Ascending aorta (tissue), 2 donors: ENCODE results near the gene LAIR2. TPM values are rescaled to one million over a fixed set of nuclear protein-coding genes. Genes with fewer than 3 reads are reported as not detected.
"Not testable (repeated sequence)": the region's sequence is repeated elsewhere in the genome, so short reads cannot be mapped to it uniquely, and the experiment has no call there.

ENCODE experiments used
- DNase-seq, 2 donors: peaks; one replicate each; pipeline ENCODE4 v3.0.0-alpha.2; 2019; ENCODE audit warnings: low spot score in 2 of 2
- H3K27ac ChIP-seq, 2 donors: fragments of 200-600 bp; sonication (generic); one replicate each; pipeline ENCODE4 v1.5.1; 2016 to 2017; ENCODE audit warnings: mild to moderate bottlenecking in 1 of 2
- H3K27me3 ChIP-seq: fragments of 200-600 bp; sonication (generic); one replicate; pipeline ENCODE4 v1.5.1; 2017
- H3K36me3 ChIP-seq, 2 donors: fragments of 200-600 bp; sonication (generic); one replicate each; pipeline ENCODE4 v1.5.1; 2016
- H3K4me1 ChIP-seq, 2 donors: fragments of 200-600 bp; sonication (generic); one replicate each; pipeline ENCODE4 v1.5.1; 2016 to 2017; ENCODE audit warnings: mild to moderate bottlenecking in 1 of 2
- H3K4me3 ChIP-seq, 2 donors: fragments of 200-600 bp; sonication (generic); one replicate each; pipeline ENCODE4 v1.5.1; 2016 to 2017; ENCODE audit warnings: mild to moderate bottlenecking in 1 of 2
- H3K9me3 ChIP-seq, 2 donors: fragments of 200-600 bp; sonication (generic); one replicate each; pipeline ENCODE4 v1.5.1; 2016
- intact Hi-C: fragments of 100-400 bp; cut with DNase I; formaldehyde crosslinking; loops from one replicate; pipeline ENCODE4 v1.15.1; 2023
- total RNA-seq: library from RNA; depleted of rRNA; stranded (reverse); fragments of >200 nt; gene quantifications from one replicate; pipeline ENCODE4 v1.1.0, GENCODE V29; 2016
- TF ChIP-seq, protein P1 (sequence below), 3 experiments: fragments of 200-600 bp in 2 of 3; fragments of 450-650 bp in 1 of 3; sonication (generic) in 2 of 3; IDR thresholded peaks; one replicate each; pipeline ENCODE4 v1.5.1; 2016 to 2019; ENCODE audit warnings: antibody characterized with exemption in 3 of 3, mild to moderate bottlenecking in 1 of 3, moderate library complexity in 1 of 3

LAIR2 gene
- total RNA-seq, 1 donor from 2014 or later, result not detected

DNA sequence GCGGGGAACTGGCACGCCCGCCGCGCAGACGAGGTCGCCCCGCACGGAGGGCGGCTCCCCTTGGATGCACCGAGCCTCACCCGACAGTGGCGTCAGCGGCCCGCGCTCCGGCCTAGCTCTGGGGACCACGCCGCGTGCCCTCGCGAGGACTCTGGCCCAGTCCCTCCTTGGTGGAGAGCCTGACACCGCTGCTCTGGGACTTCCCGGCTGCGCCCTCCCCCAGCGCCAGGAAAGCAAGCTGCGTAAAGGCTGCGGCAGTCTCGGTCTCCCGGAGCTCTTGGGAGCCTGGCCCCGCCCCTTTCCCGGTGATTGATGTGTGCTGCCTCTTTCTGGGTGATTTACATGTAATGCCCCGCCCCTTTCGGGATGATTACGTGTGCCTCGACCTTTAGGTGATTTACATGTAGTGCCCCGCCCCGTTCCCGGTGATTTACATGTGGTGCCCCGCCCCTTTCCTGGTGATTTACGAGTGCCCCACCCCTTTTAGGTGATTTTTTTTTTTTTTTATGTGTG lies 39.0 kb upstream of the LAIR2 start, which contains the start of gene LENG9:
TSS of gene LENG9 (minus strand) at position 248 of the 513 bp plus-strand sequence. CDS start 252 bp downstream, outside the sequence.
- Histone ChIP-seq H3K9me3 (no peaks in the 10 kb centered on the region), H3K4me3 (peak within 1 kb of the TSS; percentile 71 to 79), H3K36me3 (peaks cover 29 to 35% of the 10 kb centered on the region in 2 donors), H3K27me3 (no peaks in the 10 kb centered on the region), H3K4me1 (peaks cover 14 to 20% of the 10 kb centered on the region in 2 donors), H3K27ac (peak within 1 kb of the TSS; percentile 97)
- TF ChIP-seq, protein P1, sequence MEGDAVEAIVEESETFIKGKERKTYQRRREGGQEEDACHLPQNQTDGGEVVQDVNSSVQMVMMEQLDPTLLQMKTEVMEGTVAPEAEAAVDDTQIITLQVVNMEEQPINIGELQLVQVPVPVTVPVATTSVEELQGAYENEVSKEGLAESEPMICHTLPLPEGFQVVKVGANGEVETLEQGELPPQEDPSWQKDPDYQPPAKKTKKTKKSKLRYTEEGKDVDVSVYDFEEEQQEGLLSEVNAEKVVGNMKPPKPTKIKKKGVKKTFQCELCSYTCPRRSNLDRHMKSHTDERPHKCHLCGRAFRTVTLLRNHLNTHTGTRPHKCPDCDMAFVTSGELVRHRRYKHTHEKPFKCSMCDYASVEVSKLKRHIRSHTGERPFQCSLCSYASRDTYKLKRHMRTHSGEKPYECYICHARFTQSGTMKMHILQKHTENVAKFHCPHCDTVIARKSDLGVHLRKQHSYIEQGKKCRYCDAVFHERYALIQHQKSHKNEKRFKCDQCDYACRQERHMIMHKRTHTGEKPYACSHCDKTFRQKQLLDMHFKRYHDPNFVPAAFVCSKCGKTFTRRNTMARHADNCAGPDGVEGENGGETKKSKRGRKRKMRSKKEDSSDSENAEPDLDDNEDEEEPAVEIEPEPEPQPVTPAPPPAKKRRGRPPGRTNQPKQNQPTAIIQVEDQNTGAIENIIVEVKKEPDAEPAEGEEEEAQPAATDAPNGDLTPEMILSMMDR (IDR thresholded peaks at IDR 0.05), result no peak
- intact Hi-C loops, result loop anchor here (1.0 to 10.0 kb wide), 9 partner anchors 14 to 1131 kb away; partner anchors contain the start of genes CNOT3, LENG8, MYADM and NDUFA3
- DNase-seq, result peak; percentile 97 to 100

DNA sequence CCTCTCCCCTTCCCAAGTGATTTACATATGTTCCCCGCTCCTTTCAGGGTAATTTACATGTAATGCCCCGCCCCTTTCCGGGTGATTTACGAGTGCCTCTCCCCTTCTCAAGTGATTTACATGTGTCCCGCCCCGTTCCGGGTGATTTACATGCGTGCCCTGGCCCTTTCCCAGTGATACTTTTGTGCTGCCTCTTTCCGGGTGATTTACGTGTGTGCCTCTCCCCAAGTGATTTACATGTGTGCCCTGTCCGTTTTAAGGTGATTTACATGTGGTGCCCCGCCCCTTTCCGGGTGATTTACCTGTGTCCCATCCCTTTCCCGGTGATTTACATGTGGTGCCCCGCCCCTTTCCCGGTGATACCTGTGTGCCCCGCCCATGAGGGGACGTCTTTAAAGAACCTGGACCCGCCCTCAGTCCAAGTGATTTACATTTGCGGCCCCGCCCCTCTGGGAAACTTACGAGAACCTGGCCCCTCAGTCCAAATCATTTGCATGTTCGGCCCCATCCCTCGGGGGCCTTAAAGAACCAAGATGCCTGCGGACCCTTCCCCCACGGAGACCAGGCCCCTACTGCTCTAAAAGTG lies 38.5 kb upstream of the LAIR2 start:
- TF ChIP-seq, protein P1 (IDR thresholded peaks at IDR 0.05), result no peak
- Histone ChIP-seq H3K27me3 (no peaks in the 10 kb centered on the region), H3K36me3 (peaks cover 23 to 29% of the 10 kb centered on the region in 2 donors), H3K4me3 (peak overlapping the region; percentile 60 to 79), H3K27ac (peak overlapping the region; percentile 97), H3K4me1 (peaks cover 14 to 20% of the 10 kb centered on the region in 2 donors), H3K9me3 (no peaks in the 10 kb centered on the region)
- intact Hi-C loops, result loop anchor here (1.0 to 10.0 kb wide), 8 partner anchors 272 to 1132 kb away; partner anchors contain the start of genes CNOT3, MYADM, NDUFA3 and OSCAR
- DNase-seq, result peak; percentile 76 to 96

DNA sequence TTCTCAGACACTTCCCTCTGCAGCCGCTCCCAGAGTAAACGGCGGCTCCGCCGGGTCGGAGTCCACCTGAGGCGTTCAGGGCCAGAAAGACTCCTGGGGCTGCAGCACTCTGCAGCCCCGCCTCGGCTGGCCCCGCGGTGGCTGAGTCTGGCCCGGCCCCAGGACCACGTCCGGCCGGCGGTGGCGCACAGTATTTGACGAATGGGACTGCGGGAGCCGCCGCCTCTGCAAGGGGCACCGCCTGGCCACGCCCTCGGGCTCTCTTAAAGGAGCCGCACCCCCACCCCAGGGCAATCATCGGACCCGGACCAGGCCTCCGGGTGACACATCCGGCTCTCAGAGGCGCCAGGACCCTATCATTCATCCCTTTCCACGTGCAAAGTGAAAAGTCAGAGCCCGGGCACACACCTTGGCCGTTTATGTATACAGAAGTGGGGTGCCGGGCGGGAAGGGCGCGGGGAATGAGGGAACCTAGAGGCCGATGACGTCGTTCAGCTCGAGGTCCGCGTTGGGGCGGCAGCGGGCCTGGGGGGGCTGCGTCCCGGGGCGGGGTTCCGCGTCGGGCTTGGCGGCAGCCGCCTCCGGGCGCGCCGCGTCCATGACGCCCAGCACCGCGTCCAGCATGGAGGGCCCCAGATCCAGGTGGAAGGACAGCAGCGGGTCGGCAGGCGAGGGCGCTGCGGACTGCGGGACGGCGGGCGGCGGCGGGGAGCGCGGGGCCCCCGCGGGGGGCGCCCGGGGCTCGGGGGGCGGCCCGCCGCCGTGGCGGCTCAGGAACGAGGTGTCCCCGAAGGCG lies 37.8 kb upstream of the LAIR2 start:
- no peaks in the 10 kb centered on the region for H3K27me3 ChIP-seq
- H3K4me1 ChIP-seq, result peaks cover 14 to 21% of the 10 kb centered on the region in 2 donors
- peak overlapping the region; percentile 97 for H3K27ac ChIP-seq
- TF ChIP-seq, protein P1 (IDR thresholded peaks at IDR 0.05), result no peak
- H3K36me3 ChIP-seq, result peaks cover 19 to 22% of the 10 kb centered on the region in 2 donors
- peak overlapping the region; percentile 60 to 79 for H3K4me3 ChIP-seq
- intact Hi-C loops, result loop anchor here (1.0 to 10.0 kb wide), 8 partner anchors 273 to 1133 kb away; partner anchors contain the start of genes CNOT3, MYADM, NDUFA3 and OSCAR
- H3K9me3 ChIP-seq, result no peaks in the 10 kb centered on the region
- DNase-seq, result peak; percentile 65 to 96

DNA sequence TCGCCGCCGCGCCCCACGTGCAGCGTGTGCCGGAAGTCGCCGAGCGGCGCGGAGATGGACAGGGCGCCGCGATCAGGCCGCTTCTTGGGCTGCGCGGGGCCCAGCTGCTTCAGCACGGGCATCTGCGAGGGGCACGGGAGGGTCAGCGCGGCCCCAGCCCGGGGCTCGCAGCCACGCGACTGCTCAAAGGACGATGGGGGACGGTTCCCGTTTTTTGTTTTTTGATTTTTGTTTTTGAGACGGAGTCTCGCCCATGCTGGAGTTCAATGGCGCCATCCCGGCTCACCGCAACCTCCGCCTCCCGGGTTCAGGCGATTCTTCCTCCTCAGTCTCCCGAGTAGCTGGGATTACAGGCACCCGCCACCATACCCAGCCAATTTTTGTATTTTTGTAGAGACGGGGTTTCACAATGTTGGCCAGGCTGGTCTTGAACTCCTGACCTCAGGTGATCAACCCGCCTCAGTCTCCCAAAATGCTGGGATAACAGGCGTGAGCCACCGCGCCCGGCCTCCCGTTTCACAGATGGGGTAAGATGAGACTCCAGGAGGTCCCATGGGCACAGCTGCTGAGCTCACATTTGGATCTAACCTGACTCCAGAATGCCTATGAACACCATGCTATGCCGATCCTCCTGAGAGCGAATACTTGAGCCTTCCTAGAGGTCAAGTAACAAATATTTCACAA lies 37.1 kb upstream of the LAIR2 start:
- peaks cover 14 to 28% of the 10 kb centered on the region in 2 donors for H3K4me1 ChIP-seq
- TF ChIP-seq, protein P1 (IDR thresholded peaks at IDR 0.05), result no peak
- intact Hi-C loops, result loop anchor here (10.0 kb wide), 3 partner anchors 361 to 1009 kb away; partner anchors contain the start of genes NDUFA3, OSCAR, PPP6R1 and ZNF628
- peak in 1 of 2 donors; percentile 71 for DNase-seq
- no peak overlapping the region for H3K4me3 ChIP-seq
- no peaks in the 10 kb centered on the region for H3K27me3 ChIP-seq
- H3K27ac ChIP-seq, result peak overlapping the region in 1 of 2 donors; percentile 97
- no peaks in the 10 kb centered on the region for H3K9me3 ChIP-seq
- H3K36me3 ChIP-seq, result peaks cover 12 to 15% of the 10 kb centered on the region in 2 donors

DNA sequence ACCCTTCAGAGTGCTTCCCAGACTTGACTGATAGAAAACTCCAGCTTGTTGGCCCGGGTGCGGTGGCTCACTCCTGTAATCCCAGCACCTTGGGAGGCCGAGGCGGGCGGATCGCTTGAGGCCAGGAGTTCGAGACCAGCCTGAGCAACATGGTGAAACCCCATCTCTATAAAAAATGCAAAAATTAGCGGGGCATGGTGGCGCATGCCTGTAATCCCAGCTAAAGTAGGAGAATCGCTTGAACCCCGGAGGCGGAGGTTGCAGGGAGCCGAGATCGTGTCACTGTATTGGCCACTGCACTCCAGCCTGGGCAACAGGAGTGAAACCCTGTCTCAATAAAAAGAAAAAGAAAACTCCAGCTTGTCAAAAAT lies 36.5 kb upstream of the LAIR2 start:
- not testable (repeated sequence) for DNase-seq, H3K27me3 ChIP-seq, H3K36me3 ChIP-seq, H3K4me3 ChIP-seq, H3K9me3 ChIP-seq
- intact Hi-C loops, result loop anchor here (10.0 kb wide), 3 partner anchors 361 to 1009 kb away; partner anchors contain the start of genes NDUFA3, OSCAR, PPP6R1 and ZNF628
- Histone ChIP-seq H3K4me1 (peaks cover 14 to 34% of the 10 kb centered on the region in 2 donors), H3K27ac (peak overlapping the region in 1 of 2 donors; percentile 97)
